Measurements from ENCODE around the gene PTPRM. TPM values are rescaled to one million over a fixed set of nuclear protein-coding genes. Genes with fewer than 3 reads are reported as not detected.

The PTPRM gene
- total RNA-seq, 1 experiment from 2014 or later = 6.2 TPM

DNA sequence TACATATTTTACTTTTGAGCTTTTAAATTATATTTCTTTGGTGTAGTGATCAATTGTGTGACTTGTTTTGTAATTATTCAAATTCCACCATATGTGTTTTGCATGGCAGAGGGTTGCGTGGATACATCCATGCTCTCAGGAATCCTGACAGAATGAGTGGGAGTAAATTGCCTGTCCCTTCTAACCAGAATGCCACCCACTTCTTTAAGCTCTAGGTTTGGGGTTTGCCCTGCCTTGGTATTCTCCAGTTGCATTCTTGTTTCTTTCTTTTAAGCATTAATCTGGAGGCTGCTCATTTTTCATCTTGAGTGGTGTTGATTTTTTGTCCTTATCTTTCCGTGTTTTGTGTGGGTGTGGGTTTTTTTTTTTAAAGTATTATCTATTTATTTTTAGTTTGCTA, 360.0 kb downstream of the PTPRM start:
- no peak overlapping the region for H2BK20ac ChIP-seq (ENCODE audit: low read depth, low read length, poor library complexity, severe bottlenecking)
- no CpG with 5 or more reads among the region's 2 CpGs for WGBS (ENCODE audit: extremely low coverage, insufficient read length, low lambda C conversion rate)
- H2AFZ ChIP-seq (ENCODE audit: low read length) = no peak overlapping the region

More for the DNA sequence above, 360.0 kb downstream of the PTPRM start:
- Histone ChIP-seq H3K9ac (ENCODE audit: extremely low read depth, insufficient read length, low read length) (no peak overlapping the region), H2BK120ac (ENCODE audit: low read depth, low read length, poor library complexity, severe bottlenecking) (no peak overlapping the region), H3K79me2 (ENCODE audit: insufficient read depth, low read length) (no peaks in the 10 kb centered on the region), H3T11ph (ENCODE audit: low read length) (no peak overlapping the region), H3K4me1 (ENCODE audit: insufficient read depth, low read length) (peaks cover 3% of the 10 kb centered on the region; the same call in 1 of the 2 replicates), H2AK5ac (ENCODE audit: insufficient read length, low read length) (no peak overlapping the region), H4K91ac (ENCODE audit: insufficient read length, low read depth, low read length) (no peak overlapping the region), H3K23me2 (ENCODE audit: insufficient read length, low read depth, low read length, poor library complexity, severe bottlenecking) (no peaks in the 10 kb centered on the region), H3K18ac (ENCODE audit: insufficient read length, low read depth, low read length) (no peak overlapping the region), H3K27me3 (ENCODE audit: insufficient read depth, low read length) (no peaks in the 10 kb centered on the region), H3K4me2 (ENCODE audit: insufficient read depth, insufficient read length, low read length) (no peak overlapping the region), H3K56ac (ENCODE audit: insufficient read length, low read depth, low read length) (no peak overlapping the region), H3K79me1 (ENCODE audit: insufficient read depth, low read depth, low read length, poor library complexity, severe bottlenecking) (no peaks in the 10 kb centered on the region), H2BK5ac (ENCODE audit: insufficient read length, low read length) (no peak overlapping the region), H3K23ac (ENCODE audit: insufficient read length, low read depth, low read length) (no peak overlapping the region), H3K9me3 (ENCODE audit: control insufficient read depth, low read depth, low read length) (no peaks in the 10 kb centered on the region), H4K5ac (ENCODE audit: insufficient read length, low read depth, low read length) (no peak overlapping the region), H3K27ac (ENCODE audit: insufficient read length, low read depth, low read length) (no peak overlapping the region), H3K14ac (ENCODE audit: insufficient read depth, low read length) (no peak overlapping the region), H4K20me1 (ENCODE audit: control insufficient read depth, insufficient read depth, insufficient read length) (no peaks in the 10 kb centered on the region), H2BK12ac (ENCODE audit: insufficient read length, low read depth, low read length) (no peak overlapping the region), H2BK15ac (ENCODE audit: low read depth, low read length) (no peak overlapping the region), H4K8ac (replicated peaks; ENCODE audit: insufficient read length, low read depth, low read length) (no peak overlapping the region), H3K4ac (ENCODE audit: low read depth, low read length) (no peak overlapping the region)
- no peaks in the 10 kb centered on the region for H3K9me3 Mint-ChIP-seq
- H3K4me1 Mint-ChIP-seq = peaks cover 7% of the 10 kb centered on the region in 2 experiments
- no peaks in the 10 kb centered on the region for H3K27me3 Mint-ChIP-seq (ENCODE audit: low read depth)
- TF ChIP-seq, protein P1, sequence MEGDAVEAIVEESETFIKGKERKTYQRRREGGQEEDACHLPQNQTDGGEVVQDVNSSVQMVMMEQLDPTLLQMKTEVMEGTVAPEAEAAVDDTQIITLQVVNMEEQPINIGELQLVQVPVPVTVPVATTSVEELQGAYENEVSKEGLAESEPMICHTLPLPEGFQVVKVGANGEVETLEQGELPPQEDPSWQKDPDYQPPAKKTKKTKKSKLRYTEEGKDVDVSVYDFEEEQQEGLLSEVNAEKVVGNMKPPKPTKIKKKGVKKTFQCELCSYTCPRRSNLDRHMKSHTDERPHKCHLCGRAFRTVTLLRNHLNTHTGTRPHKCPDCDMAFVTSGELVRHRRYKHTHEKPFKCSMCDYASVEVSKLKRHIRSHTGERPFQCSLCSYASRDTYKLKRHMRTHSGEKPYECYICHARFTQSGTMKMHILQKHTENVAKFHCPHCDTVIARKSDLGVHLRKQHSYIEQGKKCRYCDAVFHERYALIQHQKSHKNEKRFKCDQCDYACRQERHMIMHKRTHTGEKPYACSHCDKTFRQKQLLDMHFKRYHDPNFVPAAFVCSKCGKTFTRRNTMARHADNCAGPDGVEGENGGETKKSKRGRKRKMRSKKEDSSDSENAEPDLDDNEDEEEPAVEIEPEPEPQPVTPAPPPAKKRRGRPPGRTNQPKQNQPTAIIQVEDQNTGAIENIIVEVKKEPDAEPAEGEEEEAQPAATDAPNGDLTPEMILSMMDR (conservative IDR thresholded peaks at IDR 0.05) = no peak
- H3K27ac Mint-ChIP-seq = no peak overlapping the region
- H3K4me3 Mint-ChIP-seq = no peak overlapping the region
- H3K36me3 Mint-ChIP-seq (ENCODE audit: insufficient read depth in 1 of 3, low read depth in 3 of 3) = no peaks in the 10 kb centered on the region
- DNase-seq = no peak
